HG02870 (cell line): ENCODE measurements around the gene BRICD5.
"Not testable (repeated sequence)": the region's sequence is repeated elsewhere in the genome, so short reads cannot be mapped to it uniquely, and the experiment has no call there.

Source experiments
- ATAC-seq: cut with Tn5 transposase; IDR thresholded peaks from one replicate; pipeline ENCODE4 v1.9.1; 2021; ENCODE audit warnings: mild to moderate bottlenecking, moderate library complexity; ENCODE audit not compliant: unreplicated experiment

The BRICD5 gene

GRCh38 chr16:2223221-2223941 lies 12.7 kb upstream of the BRICD5 start, which contains the start of gene E4F1:
E4F1 (plus strand) TSS chr16:2223591; CDS start chr16:2223614, 23 bp downstream.
- ATAC-seq: peak; percentile 94

GRCh38 chr16:2216330-2216729 lies 5.7 kb upstream of the BRICD5 start:
- ATAC-seq: no peak

- ATAC-seq: peak; percentile 85
Observed at GRCh38 chr16:2214719-2214968, 4.0 kb upstream of the BRICD5 start, which contains the start of gene PGP. PGP (minus strand) TSS chr16:2214840; CDS start chr16:2214777, 63 bp downstream.

- ATAC-seq: peak; percentile 8
Observed at GRCh38 chr16:2213817-2214718, 3.4 kb upstream of the BRICD5 start.

GRCh38 chr16:2212362-2213324 lies 2.0 kb upstream of the BRICD5 start:
- no peak for ATAC-seq

GRCh38 chr16:2211923-2212347 lies 1.3 kb upstream of the BRICD5 start:
- no peak for ATAC-seq

- ATAC-seq: no peak
Observed at GRCh38 chr16:2210009-2210332, 692 bp downstream of the BRICD5 start.

- ATAC-seq: no peak
Observed at GRCh38 chr16:2209258-2210008, 1.2 kb downstream of the BRICD5 start.

- no peak for ATAC-seq
Observed at GRCh38 chr16:2208772-2209171, 1.9 kb downstream of the BRICD5 start.

- no peak for ATAC-seq
Observed at GRCh38 chr16:2208308-2208707, 2.4 kb downstream of the BRICD5 start.

GRCh38 chr16:2207872-2208271 lies 2.8 kb downstream of the BRICD5 start:
- ATAC-seq: no peak

GRCh38 chr16:2206780-2207433 lies 3.8 kb downstream of the BRICD5 start:
- no peak for ATAC-seq

- ATAC-seq: no peak
Observed at GRCh38 chr16:2206420-2206779, 4.3 kb downstream of the BRICD5 start.

- no peak for ATAC-seq
Observed at GRCh38 chr16:2205967-2206313, 4.7 kb downstream of the BRICD5 start.

- peak; percentile 74 for ATAC-seq
Observed at GRCh38 chr16:2205104-2205966, 5.3 kb downstream of the BRICD5 start, which contains the start of gene MLST8. MLST8 (plus strand) TSS chr16:2205454; CDS start chr16:2206086, 632 bp downstream.

GRCh38 chr16:2204416-2205103 lies 6.1 kb downstream of the BRICD5 start:
- ATAC-seq: no peak

GRCh38 chr16:2203119-2203688 lies 7.5 kb downstream of the BRICD5 start:
- not testable (repeated sequence) for ATAC-seq

GRCh38 chr16:2200313-2200712 lies 10.3 kb downstream of the BRICD5 start:
- no peak for ATAC-seq
